Astrocyte of the hippocampus (primary cell): ENCODE measurements around the gene CCDC50.
A peak's percentile ranks its signal among the peaks of the same experiment; 100 is the strongest.

Source experiments
- DNase-seq: peaks from one replicate; pipeline ENCODE4 v3.0.0; 2011; ENCODE audit warnings: low read depth, low spot score

Gene CCDC50

DNA sequence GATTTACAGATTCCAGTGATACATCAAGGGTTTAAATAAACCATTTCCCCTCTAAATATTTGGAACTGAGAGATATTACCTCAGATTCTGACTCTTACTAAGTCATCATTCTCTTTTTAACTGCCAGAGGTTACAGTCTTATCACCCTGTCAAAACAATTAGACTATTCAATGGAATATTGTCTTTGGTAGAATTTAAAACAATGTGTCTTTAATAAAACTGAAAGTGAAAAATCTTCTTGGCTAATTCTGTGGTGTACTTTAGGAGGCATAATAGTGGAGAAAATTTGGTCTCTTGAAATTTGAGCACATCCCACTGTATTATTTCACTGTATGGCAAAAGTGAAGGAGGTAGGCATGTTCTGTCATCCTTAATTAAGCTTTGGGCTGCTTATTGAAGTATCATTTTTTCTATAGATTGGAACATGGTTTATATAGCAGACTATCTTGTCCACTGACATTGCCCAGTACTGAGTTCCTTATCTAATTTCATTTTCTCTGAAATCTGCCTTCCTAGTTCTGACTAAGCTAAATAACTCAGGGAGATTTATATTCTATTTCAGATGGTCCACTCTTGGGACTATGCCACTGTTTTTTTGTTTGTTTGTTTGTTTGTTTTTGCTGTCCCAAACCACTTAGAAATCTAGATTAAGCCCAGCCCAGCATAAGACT, 49.1 kb downstream of the CCDC50 start:
- DNase-seq, result no peak

DNA sequence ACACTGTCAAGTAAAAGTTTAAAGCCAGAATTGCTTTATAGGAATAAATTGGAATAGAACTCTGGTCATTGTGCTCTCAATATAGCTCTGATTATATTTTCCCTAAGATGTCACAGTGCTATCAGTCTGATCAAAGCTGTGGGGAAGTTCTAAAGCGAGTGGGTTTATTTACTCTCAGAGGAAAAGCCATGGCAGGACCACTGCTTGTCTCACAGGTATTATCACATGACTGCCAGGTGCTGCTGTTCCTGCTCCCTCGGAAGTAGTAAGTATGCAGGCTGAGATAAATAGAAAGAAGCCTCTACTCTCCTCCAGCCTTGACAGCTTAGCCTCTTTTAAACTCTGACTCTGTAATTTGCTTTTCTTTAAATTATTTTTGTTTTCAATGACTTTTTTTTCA, 50.3 kb downstream of the CCDC50 start:
- DNase-seq, result no peak

DNA sequence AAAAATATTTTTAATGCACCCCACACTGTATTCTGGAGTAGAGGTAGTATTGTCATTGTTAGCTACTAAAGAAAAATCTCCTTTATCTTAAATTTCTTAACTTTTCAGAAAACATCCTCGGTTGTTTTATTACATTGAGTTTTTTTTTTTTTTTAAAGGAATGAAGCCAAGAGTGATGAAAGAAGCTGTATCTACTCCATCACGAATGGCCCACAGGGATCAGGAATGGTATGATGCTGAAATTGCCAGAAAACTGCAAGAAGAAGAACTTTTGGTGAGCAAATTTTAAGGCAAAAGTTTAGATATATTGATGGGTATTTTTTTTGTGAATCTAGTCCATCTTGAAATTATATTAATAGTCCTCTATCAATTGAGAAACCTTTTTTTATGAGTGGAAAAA, 50.8 kb downstream of the CCDC50 start:
- no peak for DNase-seq

DNA sequence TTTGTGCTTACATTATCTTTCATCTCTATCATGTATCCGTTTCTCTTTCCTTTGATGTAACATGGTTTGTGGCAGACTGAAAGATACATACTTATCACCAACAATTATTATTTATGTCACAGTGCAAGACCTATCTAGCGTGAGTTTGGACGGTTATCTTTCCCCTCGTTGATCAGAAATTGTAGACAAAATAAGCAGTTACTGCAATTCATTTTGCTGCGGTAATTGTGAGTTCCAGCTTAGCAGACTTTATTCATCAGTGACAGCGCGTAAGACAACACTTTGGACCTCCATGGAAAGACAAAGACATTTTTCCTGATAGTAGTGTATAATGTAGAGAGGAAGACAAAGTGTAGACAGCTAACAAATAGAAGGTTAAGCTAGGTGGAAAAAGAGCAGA, 52.1 kb downstream of the CCDC50 start:
- no peak for DNase-seq

DNA sequence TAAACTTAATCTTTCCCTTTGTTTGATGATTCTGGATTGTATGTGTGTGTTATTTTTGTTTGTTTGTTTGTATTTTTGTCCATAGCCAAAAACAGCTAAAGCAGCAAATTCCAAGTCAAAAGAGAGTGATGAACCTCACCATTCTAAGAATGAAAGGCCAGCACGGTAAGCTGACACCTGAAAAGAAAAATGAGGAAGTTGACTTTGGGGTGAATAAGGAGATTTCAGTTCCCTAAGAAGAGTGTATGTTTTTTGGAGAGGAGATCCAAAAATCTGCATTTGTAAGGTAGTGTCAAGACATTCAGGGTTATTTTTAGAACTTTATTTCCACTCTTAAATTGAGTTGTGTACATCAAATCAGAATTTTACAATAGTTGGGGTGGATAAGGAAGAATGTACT, 53.5 kb downstream of the CCDC50 start:
- no peak for DNase-seq

DNA sequence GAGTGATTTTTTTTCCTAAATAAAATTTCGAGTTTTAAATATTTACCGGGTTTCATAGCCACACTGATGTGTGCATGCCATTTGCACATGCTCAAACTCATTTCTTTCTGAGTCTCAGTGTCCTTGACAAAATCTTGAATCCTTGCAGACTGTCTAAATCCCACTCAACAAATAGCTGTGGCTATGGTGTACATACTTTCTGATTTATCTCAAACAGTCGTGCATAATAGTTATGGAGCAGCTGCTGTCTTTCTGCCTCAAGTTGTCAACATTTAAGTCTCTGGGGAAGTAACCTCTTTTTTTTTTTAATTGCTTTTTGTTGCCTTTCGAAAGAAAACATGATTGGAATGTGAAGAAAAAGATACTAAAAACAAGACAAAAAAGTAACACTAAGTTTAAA, 53.9 kb downstream of the CCDC50 start:
- DNase-seq, result peak; percentile 51

DNA sequence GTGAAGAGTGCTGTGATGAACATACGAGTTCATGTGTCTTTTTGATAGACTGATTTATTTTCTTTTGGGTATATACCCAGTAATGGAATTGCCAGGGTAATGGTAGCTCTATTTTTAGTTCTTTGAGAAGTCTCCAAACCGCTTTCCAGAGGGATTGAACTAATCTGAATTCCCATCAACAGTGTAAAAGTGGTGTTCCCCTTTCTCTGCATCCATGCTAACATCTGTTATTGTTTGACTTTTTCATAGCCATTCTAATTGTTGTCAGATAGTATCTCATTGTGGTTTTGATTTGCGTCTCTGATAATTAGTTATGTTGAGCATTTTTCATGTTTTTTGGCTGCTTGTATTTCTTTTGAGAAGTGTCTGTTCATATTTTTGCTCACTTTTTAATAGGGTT, 55.9 kb downstream of the CCDC50 start:
- DNase-seq, result no peak

DNA sequence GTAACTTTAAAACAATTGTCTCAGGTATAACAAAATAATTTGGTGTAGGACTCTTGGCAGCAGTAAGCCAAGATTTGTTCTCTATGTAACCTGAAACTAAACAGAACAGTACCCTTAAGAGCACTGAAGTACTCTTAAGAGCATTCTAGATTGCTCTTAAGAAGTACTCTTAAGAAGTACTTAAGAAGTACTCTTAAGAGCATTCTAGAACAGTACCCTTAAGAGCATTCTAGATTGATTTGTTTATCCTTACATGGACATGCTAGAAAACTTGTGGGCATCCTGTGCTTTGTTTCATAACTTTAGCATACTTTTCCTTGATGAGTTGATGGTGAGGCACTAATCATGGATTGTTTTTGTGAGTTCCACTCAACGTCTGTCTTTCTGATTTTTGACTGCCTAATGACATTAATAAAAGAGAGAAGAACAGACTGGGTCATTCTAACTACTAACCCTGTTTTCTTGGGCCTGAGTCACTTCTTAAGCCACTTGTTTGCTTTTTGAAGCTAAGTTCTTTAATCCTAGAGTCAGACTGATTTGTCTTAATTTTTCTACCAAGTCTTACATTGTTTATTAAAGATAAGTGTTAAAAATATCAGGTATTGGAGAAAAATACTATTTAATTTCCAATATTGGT, 58.4 kb downstream of the CCDC50 start:
- peak; percentile 9 for DNase-seq

DNA sequence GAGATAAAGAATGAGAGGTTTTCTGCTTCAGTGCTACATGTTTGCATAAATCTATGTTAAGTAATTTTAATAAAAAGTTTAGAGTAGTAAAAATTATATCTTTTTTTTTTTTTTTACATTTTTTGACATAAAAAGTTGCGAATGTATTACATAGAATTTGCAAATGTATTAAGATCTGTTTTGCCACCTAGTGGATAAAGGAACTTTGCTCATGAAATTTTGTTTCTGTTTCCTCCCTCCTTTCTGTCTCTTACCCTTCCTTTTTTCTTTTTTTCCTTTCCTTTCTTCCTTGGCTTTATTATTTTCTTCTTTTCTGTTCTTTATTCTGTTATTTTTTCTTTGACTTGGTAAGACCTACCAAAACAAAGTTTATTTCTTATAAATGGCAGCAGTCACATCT, 59.6 kb downstream of the CCDC50 start:
- DNase-seq, result no peak

DNA sequence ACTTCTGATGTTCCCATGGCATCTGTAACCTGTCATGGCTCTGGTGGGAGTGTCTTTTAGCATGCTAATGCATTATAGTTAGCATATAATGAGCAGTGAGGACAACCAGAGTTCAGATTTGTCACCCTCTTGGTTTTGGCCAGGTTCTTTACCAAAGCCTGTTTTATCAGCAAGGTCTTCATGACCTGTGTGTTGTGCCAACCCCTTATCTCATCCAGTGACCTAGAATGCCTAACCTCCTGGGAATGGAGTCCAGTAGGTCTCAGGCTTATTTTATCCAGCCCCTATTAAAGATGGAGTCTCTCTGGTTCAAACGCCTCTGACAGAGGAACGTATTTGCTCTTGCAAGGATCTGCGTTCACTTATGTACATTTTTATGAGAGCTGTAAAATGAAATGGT, 61.4 kb downstream of the CCDC50 start:
- no peak for DNase-seq

DNA sequence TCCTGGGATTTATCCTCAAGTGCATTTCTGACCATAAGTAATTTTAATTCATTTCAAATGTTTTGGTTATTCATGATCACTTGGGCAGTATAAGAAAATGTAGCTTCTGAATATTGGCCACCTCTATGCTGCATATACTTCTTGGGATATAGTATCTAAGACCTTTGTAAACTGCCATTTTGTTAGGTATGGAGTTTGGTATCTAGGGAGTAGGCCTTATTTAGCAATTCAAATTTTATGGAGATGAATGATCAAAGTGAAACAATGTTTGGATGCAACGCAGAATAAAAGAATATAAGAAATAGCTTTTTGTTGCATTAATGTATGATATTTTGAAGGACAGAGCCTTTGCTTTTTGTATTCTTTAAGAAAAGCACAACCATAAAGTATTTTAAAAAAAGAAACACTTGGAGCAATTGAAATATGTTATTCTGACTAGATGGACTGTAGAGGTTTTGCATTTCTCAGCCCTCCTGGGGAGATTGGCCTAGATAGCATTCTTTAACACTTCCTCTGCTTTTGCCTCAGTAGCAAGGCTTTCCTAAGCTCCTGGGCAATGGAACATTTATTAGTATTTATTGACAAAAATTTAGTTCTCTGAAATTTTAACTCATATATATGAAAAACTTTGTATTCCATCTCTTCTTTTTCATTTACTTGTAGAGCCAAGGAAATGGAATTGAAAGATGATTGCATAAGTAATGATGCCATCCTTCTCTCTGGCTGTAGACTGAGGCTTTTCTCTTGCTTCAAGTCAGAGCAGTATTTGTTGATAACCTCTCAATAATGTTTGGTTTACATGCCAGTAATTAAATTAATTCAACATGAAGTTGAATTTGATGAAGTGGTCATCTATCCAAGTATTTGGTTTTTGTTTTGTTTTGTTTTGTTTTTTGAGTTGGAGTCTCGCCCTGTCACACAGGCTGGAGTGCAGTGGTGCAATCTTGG, 62.9 kb downstream of the CCDC50 start:
- DNase-seq, result no peak

DNA sequence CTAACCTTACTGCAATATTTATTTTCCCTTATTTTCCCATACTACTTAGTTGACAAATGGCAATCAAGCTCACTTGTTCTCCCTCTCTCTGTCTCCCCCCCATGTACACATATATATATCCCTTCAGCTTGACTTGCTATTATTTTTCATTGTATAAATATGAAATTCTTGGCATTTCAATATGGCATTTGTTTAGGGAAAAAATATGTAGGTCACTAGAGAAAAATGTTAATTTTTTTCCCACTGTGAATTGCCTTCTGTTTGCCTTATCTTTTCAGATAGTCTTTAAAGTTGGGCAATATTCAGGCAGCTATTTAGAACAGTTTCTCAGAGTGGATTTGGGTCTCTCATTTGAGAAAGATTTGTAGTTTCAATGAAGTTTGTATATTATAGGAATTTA, 64.0 kb downstream of the CCDC50 start:
- no peak for DNase-seq

DNA sequence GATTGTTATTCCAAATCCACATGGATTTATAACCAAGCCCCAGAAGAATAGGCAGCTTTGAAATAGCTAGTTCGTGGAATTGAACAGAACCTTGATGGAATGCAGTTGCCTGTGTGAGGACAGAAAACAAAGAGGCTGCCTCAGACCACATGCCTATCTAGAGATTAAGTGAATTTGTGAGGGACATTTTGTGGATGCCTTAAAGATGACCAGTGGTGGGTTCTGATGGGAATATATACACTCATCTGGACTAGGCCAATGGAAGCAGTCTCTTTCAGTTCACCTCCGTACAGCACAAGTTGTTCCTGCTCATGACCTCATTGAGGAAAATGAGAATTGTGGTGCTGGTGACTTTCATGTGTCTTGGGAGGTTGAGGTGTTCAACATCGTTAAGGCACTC, 68.6 kb downstream of the CCDC50 start:
- DNase-seq, result peak; percentile 86

DNA sequence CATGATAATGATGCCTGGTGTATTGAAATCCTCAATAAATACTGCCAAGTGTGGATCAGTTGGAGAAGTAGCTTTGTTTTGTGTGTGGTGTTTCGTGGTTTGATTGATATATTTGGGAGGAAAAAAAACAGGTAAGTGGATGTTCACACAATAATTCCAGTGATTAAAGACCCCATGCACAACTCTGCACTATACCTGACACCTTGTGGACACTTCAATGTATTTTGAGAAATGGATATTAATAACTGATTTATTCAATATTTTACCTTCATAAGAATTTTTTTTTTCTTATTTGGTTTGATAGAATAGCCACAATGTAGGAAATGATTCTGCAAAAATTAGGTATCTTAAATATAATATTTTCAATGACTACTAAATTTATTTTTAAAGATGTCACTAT, 69.4 kb downstream of the CCDC50 start:
- DNase-seq, result no peak

DNA sequence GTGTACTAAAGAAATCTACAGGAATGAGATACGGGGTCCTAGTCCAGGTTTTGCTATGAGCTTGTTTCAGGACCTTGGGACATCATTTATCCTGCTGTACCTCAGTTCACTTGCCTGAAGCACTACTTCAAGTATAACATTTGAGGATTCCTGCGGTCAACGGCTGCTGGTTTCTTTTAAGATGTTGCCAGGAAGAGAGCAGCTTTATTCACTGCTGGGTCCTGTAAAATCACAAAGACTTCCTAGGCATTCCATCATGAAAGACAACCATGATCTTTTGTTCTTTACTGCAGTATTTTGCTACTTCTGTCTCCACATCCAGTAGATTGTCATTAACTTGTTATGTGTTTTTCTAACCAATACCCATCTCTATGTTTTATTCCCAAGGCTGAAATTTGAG, 70.7 kb downstream of the CCDC50 start:
- no peak for DNase-seq

DNA sequence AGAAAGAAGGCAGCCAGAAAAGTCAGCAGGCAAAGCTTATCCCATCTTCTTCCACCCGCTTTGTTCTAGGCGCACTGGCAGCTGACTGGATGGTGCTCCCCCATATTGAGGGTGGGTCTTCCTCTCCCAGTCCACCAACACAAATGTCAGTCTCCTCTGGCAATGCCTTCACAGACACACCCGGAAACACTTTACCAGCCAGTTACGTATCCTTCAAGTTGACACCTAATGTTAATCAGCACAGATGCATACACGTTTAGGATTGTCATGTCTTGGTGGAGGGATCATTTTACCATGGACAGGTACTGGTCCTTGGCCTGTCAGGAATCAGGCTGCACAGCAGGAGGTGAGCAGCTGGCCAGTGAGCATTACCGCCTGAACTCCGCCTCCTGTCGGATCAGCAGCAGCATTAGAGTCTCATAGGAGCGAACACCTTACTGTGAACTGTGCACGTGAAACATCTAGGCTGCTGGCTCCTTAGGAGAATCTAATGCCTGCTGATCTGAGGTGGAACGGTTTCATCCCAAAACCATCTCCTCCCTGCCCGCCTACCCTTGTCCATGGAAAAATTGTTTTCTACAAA, 72.7 kb downstream of the CCDC50 start:
- no peak for DNase-seq

DNA sequence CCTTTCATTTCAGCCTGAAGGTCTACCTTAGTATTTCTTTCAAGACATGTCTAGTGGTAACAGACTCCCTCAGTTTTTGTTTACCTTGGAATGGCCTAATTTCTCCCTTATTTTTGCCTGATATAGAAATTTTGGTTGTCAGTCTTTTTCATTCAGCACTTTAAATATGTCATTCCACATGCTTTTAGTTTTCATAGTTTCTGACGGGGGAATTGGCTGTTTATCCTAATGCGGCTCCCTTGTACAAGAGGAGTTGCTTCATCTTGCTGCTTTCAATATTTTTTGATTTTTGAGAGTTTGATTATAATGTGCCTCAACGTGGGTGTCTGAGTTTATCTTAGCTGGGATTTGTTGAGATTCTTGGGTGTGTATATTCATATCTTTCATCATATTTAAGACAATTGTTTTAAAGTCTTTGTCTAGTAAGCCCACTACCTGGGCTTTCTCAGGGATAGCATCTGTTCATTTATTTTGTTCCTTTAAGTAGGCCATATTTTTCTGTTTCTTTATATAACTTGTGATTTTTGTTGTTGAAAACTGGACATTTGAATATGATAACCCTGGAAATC, 80.7 kb downstream of the CCDC50 start:
- DNase-seq, result no peak

DNA sequence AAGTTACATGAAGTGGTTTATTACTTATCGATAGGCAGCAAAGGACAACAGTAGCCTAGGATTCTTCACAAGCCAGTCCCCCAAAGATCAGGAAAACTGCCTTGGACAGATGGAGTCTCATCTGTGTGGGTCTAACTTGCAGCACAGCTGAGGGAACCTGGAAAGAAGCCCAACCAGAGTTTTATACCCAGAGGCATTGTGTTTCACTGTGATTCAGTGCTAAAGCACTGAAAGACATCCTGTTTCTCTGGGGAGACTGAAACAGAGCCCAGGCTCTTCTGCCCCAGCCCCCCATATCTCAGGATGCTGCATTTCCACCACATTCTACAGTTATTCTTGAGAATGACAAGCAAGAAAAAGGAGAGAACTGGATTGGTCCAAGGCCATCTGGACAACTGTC, 83.6 kb downstream of the CCDC50 start:
- peak; percentile 87 for DNase-seq

DNA sequence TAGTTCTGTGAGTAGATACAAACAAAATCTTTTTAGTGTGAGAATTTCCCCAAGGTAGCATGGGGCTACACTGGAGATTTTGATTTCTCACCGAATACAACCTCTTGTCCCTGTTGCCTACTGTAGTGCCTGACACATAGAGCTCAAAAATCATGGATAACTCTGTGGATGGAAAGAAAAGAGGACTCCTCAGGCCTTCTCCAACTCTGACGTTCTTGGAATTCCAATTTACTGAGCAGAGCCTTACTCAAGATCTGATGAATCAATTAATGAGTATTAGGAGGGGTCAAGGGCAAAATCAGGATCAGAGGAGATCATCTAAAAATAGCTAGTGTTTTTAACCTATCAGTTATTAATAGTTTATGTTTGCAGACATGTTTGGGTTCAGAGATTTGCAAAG, 85.1 kb downstream of the CCDC50 start:
- DNase-seq, result no peak

DNA sequence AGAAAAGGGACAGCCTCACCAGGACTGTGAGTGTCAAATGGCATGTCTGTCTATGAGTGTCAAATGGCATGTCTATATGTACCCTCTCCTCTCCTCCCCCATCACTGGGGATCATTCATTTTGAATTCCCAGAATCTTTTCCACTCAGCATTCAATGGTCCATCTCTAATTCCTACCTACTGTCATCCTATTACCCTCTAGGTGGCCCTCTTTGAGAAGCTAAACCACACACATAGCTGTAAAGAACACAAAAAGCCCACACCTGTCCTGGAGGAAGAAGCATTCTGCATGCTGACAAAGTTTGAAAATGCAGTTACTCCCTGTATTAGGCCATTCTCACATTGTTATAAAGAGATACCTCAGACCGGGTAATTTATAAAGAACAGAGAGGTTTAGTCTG, 85.5 kb downstream of the CCDC50 start:
- DNase-seq, result no peak

DNA sequence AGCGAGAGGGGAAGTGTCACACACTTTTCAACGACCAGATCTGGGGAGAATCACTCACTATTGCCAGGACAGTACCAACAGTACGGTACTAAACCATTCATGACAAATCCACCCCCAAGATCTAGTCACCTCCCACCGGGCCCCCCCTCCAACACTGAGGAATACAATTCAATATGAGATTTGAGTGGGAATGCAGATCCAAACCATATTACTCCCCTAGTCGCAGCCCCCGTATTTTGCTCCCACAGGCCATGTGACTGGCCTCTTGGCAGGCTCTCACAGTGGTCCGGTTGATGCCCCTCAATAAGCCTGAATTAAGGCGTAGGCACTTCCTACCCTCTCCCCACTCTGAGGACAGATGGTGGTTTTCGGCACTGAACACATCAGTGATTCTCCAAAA, 86.4 kb downstream of the CCDC50 start:
- no peak for DNase-seq

DNA sequence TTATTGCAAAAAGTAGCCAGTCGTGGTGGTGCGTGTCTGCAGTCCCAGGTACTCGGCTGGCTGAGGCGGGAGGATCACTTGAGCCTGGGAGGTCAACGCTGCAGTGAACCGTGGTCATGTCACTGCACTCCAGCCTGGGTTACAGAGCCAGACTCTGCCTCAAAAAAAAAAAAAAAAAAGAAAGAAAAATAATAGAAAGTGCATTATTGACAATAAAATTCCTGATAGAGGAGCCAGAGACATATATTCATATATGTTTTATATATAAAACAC, 88.2 kb downstream of the CCDC50 start:
- DNase-seq, result no peak
